Measurements from ENCODE around the gene MARCHF2.

MARCHF2 gene

GRCh38 chr19:8481616-8482015, 68.5 kb downstream of the MARCHF2 start:
- no peak for DNase-seq

DNA sequence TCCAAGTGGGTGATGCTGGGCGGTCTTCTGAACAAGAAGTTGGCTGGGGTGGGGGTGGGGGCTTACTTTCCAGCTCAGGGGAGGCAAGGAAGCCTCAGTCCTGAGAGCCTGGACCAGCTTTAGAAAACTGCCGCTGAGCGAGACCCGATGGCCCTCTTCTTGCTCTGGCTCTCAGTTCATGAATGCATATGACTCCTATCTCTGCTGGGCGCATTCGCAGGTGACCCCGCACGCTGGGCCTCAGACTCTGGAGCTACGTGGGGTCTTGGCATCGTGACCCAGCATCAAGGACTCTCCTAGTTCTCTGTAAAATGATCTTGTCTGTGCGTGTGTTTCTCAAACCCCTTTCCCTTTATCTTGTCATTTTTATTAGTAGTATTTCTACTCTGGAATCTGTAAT, 69.6 kb downstream of the MARCHF2 start:
- no peak for DNase-seq

DNA sequence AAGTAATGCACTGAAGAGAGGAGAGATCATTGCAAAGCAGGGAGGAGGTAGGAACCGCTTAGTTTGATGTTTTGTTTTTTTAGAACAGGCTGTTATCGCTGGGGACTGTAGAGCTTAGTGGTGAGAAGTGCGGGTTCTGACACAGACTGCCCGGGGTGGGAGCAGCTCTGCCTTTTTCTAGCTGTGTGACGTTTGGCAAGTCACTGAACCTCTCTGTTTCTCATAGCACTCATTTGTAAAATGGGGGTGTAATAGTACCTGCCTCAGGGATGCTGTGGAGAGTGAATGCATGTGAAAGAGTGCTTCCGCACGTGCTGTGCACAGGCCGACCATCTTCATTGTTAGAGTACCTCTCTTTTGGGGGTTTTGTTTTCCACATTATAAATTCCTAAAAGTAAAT, 70.1 kb downstream of the MARCHF2 start:
- DNase-seq = no peak

GRCh38 chr19:8484331-8484894, 71.3 kb downstream of the MARCHF2 start:
- DNase-seq = no peak

DNA sequence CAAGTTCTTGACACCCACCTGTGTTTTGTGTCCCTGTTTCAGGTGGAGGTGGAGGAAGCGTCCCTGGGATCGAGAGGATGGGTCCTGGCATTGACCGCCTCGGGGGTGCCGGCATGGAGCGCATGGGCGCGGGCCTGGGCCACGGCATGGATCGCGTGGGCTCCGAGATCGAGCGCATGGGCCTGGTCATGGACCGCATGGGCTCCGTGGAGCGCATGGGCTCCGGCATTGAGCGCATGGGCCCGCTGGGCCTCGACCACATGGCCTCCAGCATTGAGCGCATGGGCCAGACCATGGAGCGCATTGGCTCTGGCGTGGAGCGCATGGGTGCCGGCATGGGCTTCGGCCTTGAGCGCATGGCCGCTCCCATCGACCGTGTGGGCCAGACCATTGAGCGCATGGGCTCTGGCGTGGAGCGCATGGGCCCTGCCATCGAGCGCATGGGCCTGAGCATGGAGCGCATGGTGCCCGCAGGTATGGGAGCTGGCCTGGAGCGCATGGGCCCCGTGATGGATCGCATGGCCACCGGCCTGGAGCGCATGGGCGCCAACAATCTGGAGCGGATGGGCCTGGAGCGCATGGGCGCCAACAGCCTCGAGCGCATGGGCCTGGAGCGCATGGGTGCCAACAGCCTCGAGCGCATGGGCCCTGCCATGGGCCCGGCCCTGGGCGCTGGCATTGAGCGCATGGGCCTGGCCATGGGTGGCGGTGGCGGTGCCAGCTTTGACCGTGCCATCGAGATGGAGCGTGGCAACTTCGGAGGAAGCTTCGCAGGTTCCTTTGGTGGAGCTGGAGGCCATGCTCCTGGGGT, 72.7 kb downstream of the MARCHF2 start:
- no peak for DNase-seq

GRCh38 chr19:8486661-8487136, 73.6 kb downstream of the MARCHF2 start:
- no peak for DNase-seq

- DNase-seq = peak; percentile 42 to 49
Observed at GRCh38 chr19:8487137-8487851, 74.2 kb downstream of the MARCHF2 start.

DNA sequence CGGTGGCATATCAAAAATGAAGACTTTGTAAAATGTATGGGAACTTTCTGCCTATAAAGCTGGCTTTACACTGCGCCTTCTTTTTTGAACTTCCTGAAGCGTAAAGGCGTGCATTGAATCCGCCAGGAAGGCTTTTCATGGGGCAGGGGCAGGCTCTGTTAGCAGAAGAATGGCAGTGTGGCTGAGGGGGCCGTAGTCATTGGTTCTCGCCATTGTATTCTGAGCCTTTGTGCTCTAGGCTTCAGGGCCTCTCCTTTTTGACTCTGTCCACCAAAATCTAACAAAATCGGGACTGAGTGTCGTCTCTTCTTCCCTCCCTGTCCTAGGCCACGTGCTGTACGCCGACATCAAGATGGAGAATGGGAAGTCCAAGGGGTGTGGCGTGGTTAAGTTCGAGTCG, 75.3 kb downstream of the MARCHF2 start:
- DNase-seq = no peak
